K562 (cell line): ENCODE data around the gene DNAH5.

Experiments used
- CTCF ChIP-seq, 3 experiments: IDR thresholded peaks in 2 of 3; conservative IDR thresholded peaks in 1 of 3; 2 replicates each; pipeline ENCODE4 v1.5.1; 2011 to 2012; ENCODE audit warnings: low read length in 3 of 3, mild to moderate bottlenecking in 3 of 3, control low read depth in 2 of 3, improper control_type of control experiment in 1 of 3, inconsistent platforms in 1 of 3, low read depth in 1 of 3, mixed read lengths in 1 of 3, moderate library complexity in 1 of 3; ENCODE audit not compliant: insufficient read depth in 2 of 3
- GATA2 ChIP-seq: sonication (generic); formaldehyde crosslinking; IDR thresholded peaks from 2 replicates; pipeline ENCODE4 v1.4.0; 2020; ENCODE audit warnings: mild to moderate bottlenecking, missing genetic modification reagents
- LEF1 ChIP-seq: fragments of 450-650 bp; IDR thresholded peaks from 2 replicates; pipeline ENCODE4 v1.6.1; 2016; ENCODE audit warnings: mild to moderate bottlenecking
- TCF7 ChIP-seq: sonication (generic); IDR thresholded peaks from 2 replicates; pipeline ENCODE4 v1.6.1; 2016; ENCODE audit warnings: antibody characterized with exemption, borderline replicate concordance
- TF ChIP-seq, protein P1 (sequence below): sonication (generic); formaldehyde crosslinking; IDR thresholded peaks from 2 replicates; pipeline ENCODE4 v1.9.0; 2022; ENCODE audit warnings: mild to moderate bottlenecking, missing genetic modification reagents

DNA sequence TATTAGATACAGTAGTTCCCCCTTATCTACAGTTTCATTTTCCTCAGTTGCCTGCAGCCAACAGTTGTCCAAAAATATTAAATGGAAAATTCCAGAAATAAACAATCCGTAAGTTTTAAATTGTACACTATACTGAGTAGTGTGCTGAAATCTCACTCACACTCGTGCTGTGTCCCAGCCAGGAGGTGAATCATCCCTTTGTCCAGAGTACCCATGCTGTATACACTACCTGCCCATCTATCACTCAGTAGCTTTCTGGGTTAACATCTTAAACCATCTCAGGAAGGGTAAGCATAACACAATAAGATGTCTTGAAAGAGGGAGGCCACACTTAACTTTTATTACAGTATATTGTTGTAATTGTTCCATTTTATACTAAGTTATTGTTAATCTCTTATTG lies 31.7 kb upstream of the DNAH5 start:
- no peak for TF ChIP-seq LEF1
- no peak for TF ChIP-seq GATA2
- no peak for TF ChIP-seq CTCF (IDR thresholded peaks at IDR 0.05 in 2 of 3, conservative IDR thresholded peaks at IDR 0.05 in 1 of 3; ENCODE audit: insufficient read depth in 2 of 3, low read depth in 1 of 3, low read length in 3 of 3)
- TF ChIP-seq TCF7, result no peak
- TF ChIP-seq, protein P1, sequence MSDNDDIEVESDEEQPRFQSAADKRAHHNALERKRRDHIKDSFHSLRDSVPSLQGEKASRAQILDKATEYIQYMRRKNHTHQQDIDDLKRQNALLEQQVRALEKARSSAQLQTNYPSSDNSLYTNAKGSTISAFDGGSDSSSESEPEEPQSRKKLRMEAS, result no peak
